ENCODE measurements around the gene FAM13A.
"Not testable (repeated sequence)": the region's sequence is repeated elsewhere in the genome, so short reads cannot be mapped to it uniquely, and the experiment has no call there.

The FAM13A gene

DNA sequence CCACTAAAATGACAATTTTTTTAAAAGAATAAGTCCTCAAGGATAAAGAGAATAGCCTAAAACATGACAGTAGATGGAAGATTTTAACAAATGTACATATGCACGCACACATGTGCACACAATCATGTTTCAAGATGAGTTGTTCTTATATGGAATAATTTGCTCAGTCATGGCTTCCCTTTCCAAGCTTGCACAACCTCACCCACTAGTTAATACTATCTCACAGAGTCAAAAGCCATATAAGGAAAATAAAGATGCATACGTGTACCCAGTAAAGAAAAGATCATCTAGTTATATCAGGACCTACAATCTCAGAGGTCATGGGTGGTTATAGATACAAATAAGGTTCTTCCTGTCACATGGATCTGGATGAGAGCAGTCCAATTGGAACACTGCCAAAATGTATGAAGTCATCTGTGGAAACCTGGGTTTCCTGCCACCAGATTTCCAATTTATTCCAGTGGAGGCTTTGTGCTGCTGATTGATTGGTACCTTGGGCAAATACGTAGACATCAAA is 56.1 kb downstream of the FAM13A start:
- DNase-seq, result no peak

- DNase-seq, result no peak
These were observed 56.6 kb downstream of the FAM13A start for GRCh38 chr4:89000382-89000781.

GRCh38 chr4:88999392-88999930 is 57.5 kb downstream of the FAM13A start:
- DNase-seq, result no peak

DNA sequence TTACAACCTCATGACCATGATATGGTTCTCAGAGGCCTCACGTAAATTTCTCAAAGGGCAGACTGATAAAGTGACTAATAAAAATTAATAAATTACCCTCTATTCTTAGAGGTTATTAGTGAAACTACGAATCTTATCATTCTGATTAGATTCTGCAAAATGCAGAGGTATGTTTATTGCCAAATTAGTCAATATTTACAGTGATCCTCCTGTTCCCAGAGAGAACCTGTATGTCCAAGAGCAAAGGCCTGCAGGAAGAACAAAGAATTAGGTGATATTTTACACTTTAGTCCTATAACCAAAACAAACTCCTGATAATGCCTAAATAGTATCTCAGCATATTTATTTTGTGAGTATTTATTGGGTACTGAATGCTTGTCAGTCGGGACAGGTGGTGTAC is 58.1 kb downstream of the FAM13A start:
- DNase-seq, result no peak

DNA sequence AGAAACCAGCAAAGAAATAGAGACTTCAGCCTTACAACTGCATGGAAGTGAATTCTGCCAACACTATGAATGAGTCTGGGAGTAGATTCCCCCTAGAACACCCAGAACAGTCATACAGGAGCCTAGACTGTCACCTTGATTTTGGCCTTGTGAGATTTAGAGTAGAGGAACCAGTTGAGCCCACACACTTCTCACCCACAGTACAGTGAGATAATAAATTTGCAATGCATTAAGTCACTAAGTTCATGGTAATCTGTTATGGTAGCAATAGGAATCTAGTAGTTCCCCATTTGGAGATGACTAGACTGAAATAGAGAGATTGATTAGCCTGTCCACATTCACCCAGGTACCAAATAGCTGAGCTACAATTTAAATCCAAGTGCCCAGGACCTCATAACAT is 59.0 kb downstream of the FAM13A start:
- DNase-seq, result no peak

GRCh38 chr4:88995874-88996273 is 61.1 kb downstream of the FAM13A start:
- no peak for DNase-seq

- not testable (repeated sequence) for DNase-seq
These were observed 61.7 kb downstream of the FAM13A start for GRCh38 chr4:88995257-88995656.

DNA sequence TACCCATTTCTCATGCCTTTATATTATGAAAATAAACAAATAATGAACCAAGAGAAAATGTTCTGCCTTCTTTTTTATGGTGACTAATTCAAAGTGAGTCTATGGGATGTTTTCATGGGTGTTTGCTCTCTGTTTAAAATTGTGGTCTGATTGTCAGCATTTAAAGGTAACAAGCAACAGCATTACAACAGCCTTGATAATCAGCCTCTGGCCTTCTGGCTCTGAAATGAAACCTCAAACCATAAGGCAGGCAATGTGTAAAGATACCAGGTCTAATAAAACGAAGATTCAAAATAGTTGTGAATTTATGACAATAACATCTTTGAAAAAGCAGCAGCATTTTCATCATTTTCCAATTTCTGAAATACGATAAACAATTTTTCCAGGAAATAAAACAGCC is 63.7 kb downstream of the FAM13A start:
- DNase-seq, result no peak

DNA sequence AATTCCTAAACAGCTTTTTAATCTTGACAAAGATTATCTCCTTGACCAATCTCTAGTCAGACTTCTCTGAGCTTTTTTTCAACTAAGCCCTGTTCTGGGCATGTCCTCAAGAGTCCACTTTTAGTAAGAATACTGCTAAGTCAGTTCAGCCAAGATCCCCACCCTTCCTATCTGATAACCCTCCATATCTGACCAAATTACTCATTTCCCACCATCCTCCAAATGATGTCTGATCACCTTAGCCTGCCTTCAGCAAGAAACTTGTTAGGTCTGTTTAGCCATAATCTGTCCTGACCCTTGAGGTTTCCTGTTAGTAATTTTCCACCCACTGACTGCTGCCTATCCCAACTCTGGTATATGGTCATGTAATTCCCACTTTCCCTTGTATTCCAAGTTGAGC is 65.2 kb downstream of the FAM13A start:
- DNase-seq, result no peak

DNA sequence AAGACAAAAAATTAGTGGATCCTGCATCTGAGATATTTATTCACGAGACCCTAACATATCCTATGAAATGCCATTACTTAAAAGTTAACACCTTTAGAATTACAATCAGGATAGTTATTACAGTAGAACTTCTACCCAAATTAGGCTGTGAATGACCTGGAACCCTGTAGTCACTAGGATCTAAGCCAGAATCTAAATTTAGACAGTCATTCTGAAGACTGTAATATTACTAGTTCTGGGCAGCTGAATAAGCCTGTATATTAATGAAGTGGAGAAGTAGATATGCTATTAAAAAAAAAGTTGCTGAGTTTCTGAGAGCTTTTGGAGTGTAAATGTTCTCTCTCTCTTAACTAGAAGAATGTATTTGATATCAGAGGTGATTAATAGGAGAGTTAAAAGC is 67.0 kb downstream of the FAM13A start:
- no peak for DNase-seq

- DNase-seq, result no peak
These were observed 71.8 kb downstream of the FAM13A start for GRCh38 chr4:88985088-88985773.

GRCh38 chr4:88982757-88983156 is 74.2 kb downstream of the FAM13A start:
- no peak for DNase-seq

DNA sequence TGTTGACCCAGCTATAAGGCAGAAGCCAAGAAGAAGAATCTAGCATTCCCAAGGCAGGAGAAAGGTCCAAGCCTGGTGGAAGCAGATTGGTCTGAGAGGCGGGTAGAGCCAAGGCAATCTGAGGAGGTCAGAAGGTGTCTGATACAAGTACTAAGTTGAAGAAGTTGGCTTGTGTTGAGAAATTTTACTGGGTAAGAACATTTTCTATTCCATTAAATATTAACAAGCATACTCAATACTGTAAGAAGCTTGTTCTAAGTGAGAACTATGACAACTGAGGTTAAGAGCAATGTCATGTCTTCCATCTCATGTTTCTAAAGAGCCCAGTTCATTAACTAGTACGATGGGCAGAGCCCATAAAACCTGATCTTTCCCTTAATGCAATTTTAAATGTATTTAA is 75.0 kb downstream of the FAM13A start:
- DNase-seq, result no peak

- DNase-seq, result no peak
These were observed 75.4 kb downstream of the FAM13A start for GRCh38 chr4:88981556-88981955.

- no peak for DNase-seq
These were observed 77.7 kb downstream of the FAM13A start for GRCh38 chr4:88979276-88979675.

- no peak for DNase-seq
These were observed 80.3 kb downstream of the FAM13A start for GRCh38 chr4:88976775-88977035.

DNA sequence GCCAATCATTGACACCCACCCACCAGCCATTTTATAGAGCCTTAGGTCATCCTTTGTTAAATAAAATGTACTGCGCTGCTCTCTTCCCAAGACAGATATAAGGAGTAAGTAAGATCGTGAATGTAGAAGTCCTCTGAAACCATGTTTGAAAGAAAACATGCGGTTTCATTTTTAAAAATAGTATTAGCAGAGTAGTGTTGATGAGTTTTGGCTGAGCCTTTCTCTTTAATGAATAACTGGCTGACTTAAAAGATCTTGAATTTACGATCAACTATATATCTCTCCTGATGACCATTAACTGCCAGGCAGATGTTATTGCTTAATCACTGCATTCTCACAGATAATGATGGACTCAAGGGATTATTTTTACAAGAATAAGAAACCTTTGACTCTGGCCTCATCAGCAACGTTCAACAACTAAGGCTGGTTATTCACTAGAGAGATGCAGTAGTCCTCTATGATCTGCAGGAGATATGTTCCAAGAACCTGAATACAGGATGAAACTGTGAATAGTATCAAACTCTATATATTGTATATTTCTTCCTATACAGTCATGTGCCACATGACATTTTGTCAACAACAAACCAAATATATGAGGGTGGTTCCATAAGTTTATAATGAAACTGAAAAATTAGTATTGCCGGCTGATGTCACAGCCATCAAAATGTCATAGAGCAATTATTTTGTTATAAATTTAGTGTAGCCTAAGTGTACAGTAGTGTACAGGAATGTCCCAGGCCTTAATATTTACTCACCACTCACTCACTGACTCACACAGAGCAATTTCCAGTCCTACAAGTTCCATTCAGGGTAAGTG is 80.8 kb downstream of the FAM13A start:
- DNase-seq, result no peak

DNA sequence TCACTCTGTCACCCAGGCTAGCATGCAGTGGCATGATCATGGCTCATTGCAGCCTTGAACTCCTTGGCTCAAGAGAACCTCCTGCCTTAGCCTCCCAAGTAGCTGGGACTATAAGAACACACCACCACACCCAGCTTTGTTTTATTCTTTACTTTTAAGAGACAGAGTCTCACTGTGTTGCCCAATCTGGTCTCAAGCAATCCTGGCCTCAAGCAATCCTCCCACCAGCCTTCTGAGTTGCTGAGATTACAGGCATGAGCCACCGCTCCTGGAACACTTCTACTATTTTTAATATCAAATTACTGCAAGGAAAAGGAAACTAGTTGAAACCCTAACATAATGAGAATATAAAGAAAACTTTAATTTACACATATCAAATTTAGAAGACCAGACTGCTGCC is 85.4 kb downstream of the FAM13A start:
- DNase-seq, result no peak

GRCh38 chr4:88969746-88970145 is 87.2 kb downstream of the FAM13A start:
- no peak for DNase-seq

DNA sequence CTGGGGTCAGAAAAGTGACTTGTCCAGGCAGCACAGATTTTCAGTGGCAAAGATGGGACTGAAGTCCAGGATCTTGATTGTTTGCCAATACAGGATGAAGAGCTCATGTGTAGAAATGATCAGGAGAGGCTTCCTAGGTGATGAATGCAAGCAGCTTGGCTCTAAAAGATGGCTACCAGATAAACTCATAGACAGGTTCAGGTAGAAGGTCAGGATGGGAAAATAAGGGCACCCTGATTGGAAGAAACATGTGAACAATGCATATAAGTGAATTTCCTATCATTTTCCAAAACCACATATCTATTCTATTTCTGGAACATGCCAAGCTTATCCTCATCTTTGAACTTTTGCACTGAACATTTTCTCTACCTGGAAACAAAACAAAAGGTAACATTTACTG is 87.7 kb downstream of the FAM13A start:
- DNase-seq, result no peak

DNA sequence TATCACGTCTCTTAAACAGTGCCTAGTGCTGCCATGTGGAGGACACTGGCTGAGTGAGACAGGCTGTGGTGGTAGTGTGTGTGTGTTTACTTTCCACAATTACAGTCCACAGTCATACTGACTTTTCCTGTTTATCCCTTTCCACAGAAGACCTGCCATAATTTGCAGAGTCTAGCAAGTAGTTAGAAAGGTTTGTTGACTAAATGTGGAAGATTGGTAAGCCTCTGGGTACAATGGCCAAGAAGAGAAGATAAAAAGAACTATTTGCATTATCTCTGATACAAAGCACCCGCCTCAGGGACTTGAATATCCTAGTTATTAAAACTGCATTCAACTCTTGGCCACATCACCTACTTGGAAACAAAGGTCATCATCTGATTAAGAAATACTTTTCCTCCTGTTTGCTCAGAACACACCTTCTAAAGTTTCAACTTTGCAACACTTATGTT is 89.1 kb downstream of the FAM13A start:
- DNase-seq, result no peak

GRCh38 chr4:88965053-88965452 is 91.9 kb downstream of the FAM13A start:
- DNase-seq, result no peak

- DNase-seq, result no peak
These were observed 92.5 kb downstream of the FAM13A start for GRCh38 chr4:88964450-88964849.
